ENCODE results near the gene DNMT3A.

Gene DNMT3A

DNA sequence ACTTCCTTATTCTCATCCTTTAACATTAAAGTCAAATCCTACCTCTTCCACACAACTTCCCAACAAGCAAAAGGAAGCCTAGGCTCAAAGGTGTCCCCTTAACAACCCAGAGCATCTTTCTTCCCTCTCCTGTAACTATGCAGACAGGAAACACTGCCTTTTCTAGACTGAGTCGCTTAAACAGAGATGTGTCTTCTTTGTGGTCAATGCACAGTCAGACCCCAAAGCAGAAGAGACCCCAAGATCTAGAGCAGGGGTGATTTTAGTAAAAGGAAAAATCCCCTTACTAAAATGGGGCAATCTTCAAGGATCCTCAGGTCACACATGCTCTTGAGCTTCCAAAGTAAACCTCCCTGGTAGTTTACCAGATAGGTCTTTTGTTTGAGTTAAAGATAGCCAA, 86.8 kb downstream of the DNMT3A start:
- no peak for DNase-seq

DNA sequence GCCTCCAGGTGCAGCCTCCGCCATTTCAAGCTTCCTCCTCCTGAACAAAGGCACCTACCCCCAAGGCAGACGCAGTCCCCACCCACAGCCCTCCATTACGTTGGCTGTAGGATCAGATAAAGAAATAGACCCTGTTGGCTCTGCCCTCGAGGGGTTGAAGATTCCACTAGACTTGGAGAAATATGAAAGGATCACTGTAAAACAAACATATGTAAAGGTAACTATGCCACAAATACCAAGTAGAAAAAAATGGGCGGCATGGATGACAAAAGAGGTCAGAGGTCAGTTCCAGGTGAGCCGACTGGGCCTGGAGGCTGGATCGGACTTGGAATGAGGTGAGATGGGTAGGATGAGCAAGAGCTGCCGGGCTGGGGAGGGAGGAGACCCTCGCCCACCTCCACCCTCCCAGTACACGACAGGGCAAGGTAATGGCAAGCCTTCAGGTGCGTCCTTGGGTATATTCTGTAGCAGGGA, 88.5 kb downstream of the DNMT3A start:
- no peak for DNase-seq

DNA sequence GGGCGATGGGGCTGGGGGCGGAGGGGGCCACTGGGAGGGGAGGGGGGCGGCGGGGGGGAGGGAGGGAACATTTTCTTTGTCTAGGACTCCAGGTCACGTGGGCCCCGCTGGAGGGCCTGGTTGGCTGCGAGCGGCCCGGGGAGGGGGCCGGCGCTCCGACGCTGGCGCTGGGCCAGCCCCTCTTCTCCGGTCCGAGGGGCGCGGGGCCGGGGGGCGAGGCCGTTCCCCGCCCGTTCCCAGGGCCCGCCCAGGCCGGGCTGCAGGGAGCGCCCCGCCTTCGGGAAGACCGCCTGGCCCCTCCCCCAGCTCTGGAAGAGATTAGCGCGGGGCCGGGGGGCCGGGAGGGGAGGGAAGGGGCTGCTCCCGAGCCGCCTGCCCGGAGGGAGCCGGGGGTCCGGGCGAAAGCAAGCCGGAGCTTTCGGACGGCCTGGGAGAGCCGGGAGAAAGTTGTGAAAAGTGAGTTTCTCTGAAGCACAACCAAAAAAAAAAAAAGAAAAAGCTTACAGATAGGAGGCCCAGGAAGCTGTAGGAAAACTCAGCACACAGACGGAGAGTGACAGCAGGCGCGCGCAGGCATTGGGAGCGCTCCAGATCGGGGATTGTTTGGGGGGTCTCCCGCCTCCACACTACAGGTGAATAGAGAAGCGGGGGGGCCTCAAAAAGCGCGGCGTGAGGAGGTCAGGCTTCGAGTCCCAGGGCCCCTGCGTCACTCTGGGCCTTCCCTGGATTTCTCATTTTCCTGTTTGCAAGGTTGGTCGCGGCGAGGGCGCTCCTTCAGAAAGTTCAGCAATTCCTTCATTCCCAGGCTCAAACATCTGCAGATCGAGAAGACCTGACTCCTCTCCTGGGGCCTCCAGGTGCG, 89.2 kb downstream of the DNMT3A start:
- DNase-seq: peak; percentile 48 to 73

DNA sequence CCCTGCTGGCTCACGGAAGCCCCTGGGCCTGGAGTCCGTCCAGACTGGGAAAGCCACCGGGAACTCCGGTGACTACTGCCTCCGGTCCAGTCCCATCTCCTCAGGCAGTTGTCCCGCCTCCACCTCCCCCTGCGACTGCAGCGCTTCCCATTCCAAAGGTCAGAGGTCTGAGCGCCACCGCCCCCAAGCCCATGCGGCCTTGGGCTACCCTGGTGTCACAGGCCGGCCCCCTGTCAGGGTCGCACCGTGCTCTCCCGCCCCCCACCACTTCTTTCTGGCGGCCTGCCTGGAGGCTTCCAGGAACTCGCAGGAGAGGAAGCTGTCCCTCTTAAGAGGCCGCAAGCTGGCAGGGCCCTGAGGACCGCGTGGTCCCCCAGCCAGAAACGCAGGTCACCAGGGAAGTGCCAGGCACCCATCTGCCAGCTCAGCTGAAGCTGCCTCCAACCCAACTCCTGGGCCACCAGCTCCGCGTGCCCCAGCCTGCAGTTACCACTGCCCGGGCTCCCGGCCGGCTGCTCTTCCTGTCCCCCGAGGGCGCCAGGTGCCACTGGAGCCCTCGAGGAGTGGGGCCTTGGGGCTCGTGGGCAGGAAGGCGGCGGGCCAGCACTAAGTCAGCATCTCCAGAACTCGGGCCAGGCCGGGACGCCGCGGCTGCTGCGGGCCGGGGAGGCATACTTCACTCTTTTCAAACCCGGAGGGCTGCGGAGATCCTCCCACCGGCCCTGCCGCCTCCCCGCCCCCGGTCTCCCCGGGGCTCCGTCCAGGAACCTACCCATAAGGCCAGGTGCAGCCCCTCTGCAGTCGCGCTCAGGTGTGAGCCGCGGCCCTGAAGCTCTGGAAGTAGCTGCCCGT, 90.1 kb downstream of the DNMT3A start:
- peak in 1 of 2 experiments; percentile 49 for DNase-seq

DNA sequence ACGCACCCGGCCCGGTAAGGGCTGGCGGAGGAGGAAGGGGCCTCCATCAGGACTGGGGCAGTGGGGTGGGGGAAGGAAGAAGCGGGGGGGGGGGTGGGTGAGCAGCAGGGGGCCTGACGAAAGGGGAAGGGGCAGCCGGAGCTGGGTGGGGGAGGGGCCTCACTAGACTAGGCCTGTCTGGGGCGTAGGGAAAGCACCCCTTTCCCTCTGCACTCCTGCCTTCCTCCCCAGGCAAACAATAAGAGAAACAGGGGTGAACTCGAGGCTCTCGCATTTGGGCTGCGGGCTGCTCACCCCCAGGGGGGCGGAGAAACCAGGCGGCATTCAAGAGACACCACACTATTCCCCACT, 90.7 kb downstream of the DNMT3A start:
- DNase-seq: no peak

DNA sequence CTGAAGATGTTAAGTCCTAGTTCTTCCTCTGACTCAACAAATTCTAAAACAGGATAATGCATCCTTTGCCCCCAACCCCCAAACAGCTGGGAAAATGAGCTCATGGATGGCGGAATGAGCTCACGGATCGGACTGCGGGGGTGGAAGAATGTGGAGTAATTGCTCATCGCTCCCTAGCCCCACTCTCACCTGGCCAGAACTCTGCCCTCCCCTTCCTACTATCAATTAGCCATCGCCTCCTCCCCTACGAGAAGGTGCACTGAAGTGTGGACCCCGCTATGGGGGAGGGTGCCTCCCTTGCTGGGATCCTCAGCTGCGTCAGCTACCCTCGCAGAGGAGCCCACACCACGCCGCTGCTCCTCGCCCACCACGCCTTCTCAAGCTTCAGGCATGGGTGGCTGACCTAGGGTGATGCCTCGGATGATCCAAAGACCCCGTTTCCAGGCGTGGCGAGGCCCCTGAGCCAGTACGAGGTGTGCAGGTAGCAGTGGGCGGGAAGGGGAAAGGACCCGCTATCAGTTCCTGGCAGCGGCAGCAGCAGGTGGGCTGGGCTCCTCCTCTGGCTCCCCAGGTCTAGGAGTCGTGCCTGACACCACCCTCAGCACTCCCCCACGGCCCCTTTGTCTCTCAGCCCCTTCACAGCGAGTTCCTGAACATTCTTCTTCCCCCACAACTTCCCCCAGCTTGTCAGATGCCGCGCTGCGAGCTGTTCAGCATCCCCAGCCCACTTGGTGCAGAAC, 91.2 kb downstream of the DNMT3A start:
- DNase-seq: no peak

DNA sequence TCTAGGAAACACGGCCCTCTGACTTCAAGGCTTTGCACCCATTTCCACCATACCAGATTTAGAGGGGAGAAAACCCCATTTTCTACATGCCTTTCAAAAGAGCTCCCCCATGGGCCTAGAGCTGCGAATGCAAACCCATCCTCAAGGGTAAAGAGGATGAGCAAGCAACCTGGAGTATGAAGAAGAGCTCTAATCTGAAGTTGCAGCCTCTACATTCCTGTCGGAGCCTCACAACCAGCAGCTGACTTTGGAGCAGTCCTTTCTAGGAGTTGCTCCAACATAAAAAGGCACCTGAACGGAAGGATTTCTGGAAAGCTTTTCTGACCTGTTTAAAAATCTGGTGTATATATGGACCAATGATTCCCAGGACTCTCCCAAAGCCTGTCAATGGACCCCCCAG, 91.9 kb downstream of the DNMT3A start:
- no peak for DNase-seq

DNA sequence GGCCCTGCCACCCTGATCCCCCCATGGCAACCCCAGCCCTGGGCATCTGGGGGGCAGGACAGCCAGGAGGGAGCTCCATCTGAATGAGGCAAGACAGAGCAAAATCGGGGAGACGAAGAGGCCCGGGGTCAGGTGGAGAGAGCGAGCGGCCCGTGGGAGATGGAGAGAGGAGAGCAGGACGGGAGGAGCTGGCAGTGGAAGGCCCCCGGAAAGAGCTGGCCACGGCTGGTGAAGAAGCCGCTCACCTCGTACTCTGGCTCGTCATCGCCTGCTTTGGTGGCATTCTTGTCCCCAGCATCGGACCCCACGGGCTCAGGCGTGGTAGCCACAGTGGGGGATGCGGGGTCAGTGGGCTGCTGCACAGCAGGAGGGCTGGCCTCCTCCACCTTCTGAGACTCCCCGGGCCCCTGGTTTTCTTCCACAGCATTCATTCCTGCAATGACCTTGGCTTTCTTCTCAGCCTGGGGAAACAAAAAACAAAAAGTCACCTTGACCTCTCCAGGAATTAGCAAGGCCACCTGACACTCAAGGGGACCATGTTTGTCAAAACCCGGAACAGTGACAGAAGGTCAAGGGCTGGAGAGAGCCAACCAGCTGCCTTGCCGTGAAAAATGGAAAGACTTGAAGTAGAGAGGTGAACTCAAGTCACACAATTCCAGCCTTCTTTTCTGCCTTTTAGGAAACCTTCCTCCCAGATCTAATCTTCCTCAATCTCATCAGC, 93.8 kb downstream of the DNMT3A start:
- no peak for DNase-seq

DNA sequence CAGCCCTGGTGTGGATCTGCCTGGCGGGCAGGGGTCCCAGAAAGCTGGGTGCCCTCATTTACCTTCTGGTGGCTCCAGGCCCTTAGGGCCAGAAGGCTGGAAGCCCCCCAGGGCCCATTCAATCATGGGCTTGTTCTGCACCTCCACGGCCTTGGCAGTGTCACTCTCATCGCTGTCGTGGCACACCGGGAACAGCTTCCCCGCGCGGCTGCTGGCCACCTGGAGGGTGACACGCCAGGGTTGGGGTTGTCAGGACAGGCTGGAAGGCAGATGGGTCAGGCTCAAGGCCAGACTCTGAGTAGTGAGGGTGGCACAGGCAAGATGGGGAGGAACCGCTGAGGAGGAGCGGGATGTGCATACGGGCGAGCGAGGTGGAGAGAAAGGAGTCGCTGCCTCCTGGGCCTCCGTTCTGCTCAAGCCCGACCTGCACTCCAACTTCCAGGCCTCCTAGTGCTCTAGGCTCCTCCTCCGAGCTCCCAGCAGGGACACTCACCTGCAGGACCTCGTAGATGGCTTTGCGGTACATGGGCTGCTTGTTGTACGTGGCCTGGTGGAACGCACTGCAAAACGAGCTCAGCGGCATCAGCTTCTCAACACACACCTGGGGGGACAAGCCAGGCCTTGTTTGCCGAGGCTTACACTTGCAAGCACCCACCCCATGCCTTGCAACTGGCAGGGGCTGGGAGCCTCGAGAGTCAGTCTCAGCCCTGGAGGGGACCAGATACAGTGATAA, 95.0 kb downstream of the DNMT3A start:
- no peak for DNase-seq

DNA sequence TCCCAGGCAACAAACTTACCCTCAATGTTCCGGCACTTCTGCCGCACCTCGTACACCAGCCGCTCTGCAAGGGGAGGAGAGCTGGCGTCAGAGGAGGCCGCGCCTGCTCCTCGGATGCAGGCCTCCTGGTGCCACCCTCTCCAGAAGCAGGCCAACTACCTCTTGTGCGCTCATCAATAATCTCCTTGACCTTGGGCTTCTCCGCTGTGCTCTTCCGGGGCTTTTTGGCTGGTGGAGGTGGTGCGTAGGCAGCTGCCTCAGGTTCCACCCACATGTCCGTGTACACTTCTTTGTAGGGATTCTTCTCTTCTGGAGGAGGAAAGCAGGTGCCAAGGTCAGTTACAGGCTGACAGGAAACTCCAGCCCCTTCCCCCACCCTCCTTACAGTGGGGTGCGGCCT, 95.7 kb downstream of the DNMT3A start:
- no peak for DNase-seq

DNA sequence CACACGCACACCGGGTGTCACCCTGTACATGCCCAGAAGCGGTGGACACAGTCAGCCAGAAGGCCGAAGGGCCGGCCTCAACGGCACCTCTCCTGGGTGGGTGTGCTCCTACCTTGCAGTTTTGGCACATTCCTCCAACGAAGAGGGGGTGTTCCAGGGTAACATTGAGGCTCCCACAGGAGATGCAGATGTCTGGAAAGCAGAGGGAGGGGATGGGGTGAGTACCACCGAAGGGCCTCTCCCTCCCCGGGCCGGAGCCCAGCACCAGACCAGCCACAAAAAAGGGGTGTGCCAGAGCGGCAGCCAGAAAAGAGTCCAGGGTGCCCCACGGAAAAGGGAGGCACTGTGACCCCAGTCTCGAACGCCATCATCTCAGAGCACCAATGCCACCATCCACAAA, 96.6 kb downstream of the DNMT3A start:
- DNase-seq: no peak

DNA sequence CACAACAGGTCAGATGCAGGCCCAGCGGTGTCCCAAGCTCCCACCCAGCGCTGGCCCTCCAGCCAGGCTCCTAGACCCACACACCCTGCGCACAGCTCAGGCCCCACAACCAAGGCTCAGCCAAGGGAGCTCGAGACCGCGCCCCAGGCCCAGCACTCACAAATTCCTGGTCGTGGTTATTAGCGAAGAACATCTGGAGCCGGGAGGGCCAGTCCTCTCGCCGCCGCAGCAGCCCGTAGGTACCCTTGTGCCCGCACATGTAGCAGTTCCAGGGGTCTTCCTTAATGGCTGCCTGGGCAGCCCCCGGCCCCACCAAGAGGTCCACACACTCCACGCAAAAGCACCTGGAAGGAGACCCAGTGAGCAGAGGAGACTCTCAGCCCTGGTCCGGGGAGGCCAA, 97.7 kb downstream of the DNMT3A start:
- no peak for DNase-seq

DNA sequence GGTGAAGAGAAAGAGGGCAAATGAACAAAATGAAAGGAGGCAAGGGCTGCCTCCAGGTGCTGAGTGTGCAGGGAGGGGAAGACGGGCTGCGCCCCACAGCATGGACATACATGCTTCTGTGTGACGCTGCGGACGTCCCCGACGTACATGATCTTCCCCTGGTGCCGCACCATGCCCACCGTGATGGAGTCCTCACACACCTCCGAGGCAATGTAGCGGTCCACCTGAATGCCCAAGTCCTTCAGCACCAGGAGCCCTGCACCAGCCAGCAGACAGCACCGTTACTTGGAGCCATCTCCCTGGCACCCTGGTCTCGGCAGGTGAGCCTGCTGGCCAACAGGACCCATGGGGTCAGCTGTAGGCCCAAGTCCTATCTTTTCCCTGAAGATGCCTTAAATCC, 100.3 kb downstream of the DNMT3A start:
- DNase-seq: no peak

DNA sequence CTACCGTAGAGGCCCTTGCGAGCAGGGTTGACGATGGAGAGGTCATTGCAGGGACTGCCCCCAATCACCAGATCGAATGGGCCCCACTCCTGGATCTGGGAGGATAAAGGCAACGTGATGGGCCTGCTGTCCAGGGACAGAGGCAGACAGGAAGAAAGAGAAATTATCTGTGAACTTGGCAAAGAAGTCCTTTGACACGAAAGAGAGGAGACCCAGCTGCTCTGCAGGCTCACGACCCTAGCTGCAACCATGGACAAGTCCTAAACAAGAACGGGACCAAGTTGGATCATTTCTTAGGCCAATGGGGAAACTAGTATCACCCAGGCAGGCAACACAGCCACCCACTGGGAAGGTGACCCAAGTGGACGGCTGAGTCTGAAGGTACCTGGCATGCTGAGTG, 101.1 kb downstream of the DNMT3A start:
- no peak for DNase-seq

DNA sequence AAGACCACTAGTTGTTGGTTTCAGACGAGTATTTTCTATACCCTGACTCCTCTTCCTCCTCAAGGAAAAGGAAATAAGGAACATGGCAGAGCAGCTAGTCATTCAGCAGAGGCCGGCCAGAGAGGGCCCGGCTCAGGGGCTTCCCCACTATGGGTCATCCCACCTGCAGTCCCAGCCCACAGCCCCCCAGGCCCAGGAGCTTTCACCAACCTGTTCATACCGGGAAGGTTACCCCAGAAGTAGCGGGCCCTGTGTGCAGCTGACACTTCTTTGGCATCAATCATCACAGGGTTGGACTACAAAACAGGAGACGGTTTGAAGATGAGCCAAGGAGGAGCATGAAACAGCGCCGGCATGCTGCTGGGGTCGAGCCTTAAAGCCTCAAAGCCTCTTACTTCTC, 102.8 kb downstream of the DNMT3A start:
- no peak for DNase-seq

DNA sequence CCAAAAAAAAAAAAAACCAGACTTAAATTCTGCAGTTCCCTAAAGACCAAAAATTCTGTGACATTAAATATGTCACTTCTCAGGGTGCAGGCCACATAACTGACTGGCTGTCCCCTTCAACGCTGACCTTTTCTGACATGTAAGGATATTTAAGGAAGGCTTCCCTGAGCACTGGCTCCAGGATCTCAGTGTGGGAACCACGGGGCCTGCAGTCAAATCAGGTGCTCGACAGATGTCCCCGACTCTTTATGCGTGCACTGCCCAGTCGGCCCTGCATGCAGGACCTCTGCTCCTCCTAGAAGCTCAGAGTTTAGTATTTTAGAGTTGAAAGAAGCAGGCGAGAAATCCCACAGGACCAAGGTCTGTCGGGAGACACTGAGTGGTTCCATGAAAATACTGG, 104.0 kb downstream of the DNMT3A start:
- DNase-seq: no peak

DNA sequence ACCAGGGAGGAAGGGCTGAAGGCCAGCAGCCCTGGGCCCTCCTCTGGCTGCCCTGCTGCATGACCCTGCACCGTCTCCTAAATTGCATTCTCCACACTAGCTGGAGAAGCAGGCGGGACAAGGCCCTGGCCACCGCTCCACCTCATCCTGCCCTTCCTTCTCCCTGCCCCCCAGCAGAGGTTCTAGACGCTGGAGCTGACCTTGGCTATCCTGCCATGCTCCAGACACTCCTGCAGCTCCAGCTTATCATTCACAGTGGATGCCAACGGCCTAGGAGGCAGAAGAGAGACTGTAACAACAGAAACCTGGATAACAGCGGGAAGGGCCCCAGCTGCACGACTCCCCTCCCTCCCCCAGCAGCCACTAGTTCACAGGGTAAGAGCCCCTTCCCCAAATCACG, 105.0 kb downstream of the DNMT3A start:
- no peak for DNase-seq

DNA sequence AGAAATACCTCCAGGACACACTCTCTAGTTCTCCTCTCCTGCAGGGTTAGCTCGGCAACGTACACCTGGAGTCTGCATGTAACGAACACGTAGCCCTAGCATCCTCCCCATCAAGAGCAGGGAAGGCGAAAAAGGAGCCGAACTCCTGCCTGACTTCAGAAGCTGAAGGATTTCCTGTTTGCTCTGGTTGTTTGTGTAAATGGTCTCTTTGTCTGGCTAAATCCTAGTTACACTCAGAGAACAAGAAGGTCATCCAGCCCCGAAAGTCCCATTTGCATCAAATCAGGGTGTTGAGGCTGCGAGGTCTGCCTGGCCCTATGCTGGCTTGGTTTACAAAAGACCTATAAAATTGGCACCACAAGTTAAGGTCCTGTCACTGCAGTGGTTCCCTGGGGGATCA, 107.0 kb downstream of the DNMT3A start:
- DNase-seq: no peak

DNA sequence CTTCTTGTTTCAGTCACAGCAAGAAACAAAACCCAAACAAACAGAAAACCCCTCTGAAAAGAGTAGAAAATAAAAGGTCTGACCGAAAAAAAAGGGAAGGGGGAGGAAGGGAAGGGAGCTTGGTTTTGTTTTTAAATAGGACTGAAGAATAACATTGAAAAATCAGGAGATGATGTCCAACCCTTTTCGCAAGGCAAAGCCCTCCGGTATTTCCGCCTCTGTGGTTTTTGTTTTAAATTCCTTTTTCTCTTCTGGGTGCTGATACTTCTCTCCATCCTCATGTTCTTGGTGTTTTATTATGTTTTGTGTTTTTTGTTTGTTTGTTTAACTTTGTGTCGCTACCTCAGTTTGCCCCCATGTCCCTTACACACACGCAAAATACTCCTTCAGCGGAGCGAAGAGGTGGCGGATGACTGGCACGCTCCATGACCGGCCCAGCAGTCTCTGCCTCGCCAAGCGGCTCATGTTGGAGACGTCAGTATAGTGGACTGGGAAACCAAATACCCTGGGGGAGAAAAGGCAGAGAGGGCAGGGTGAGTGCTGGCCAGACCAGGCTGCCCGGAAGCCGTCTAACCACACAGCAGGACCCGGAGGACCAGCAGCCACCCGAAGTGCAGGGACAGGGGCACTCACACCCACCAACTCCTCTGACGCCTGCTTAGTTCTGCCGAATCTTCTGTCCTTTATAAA, 107.7 kb downstream of the DNMT3A start:
- no peak for DNase-seq

DNA sequence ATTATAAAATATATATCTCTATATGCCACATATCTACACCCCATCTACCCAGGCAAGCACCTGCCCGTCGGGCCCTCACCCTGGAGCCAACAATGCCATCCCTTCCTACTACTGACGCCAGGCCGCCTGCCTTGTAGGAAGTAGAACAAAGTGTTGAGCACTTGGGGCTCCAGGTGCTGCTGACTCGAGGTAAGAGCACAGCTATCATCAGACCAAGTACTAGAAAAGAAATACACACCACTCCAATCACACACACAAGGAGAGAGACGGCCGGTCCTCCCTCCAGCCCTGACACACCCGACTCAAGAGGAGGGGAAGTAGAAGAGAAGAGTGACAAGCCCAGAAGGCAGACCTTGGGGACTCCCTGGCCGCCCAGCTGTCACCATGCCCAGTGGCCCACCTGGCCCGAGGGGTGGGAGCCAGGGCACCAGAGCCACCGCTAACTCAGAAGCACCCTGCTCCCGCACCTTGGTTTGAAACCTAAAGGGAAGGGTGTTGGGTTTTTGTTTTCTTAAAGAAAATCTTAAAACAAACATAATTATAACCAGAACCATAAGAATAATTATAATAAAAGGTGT, 109.4 kb downstream of the DNMT3A start:
- peak in 1 of 2 experiments; percentile 31 for DNase-seq

DNA sequence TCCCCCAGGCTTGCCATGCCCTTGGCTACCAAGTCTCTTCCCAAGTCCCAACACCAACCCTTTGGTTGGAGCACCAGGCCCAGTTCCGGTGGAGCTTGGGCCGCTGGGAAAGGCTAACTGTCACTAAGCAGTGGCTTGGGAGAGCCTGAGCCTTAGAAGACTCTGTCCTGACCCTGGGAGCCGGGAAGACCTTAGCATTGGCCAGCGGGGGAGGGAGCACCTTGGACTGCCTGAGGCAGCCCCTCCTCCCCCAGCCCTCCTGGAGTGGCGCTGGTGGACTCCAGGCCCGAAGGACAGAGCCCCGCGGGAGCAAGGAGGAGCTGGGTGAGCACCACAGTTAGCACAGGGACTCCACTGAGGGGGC, 110.8 kb downstream of the DNMT3A start:
- DNase-seq: no peak

Measured in NCI-H187 (cell line).